Measurements from ENCODE around the gene RBM17.
A peak's percentile ranks its signal among the peaks of the same experiment; 100 is the strongest.

RBM17 gene

DNA sequence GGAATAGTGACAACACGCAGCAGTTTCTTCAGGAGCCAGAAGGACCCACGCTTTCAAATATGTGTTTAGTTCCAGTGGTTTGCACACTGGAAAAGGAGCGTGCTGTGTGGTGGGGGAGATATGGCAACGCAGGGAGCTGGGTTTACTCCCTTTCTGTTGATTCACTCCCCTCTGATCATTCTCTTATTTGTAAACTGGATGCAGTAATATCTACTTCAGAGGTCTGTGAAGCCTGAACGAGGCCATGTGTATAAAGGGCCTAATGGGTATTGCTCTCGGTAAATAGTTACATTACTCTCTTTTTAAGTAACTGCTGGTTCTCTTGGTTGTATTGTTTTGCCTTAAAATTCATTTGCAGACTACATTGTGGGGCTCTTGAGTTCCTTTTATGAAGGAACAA lies 19.2 kb downstream of the RBM17 start:
- no peak overlapping the region for H3K4me3 ChIP-seq (ENCODE audit: low read length)
- DNase-seq (ENCODE audit: low read depth), result no peak
- no peak for TF ChIP-seq CTCF (conservative IDR thresholded peaks at IDR 0.05; ENCODE audit: low read length)

DNA sequence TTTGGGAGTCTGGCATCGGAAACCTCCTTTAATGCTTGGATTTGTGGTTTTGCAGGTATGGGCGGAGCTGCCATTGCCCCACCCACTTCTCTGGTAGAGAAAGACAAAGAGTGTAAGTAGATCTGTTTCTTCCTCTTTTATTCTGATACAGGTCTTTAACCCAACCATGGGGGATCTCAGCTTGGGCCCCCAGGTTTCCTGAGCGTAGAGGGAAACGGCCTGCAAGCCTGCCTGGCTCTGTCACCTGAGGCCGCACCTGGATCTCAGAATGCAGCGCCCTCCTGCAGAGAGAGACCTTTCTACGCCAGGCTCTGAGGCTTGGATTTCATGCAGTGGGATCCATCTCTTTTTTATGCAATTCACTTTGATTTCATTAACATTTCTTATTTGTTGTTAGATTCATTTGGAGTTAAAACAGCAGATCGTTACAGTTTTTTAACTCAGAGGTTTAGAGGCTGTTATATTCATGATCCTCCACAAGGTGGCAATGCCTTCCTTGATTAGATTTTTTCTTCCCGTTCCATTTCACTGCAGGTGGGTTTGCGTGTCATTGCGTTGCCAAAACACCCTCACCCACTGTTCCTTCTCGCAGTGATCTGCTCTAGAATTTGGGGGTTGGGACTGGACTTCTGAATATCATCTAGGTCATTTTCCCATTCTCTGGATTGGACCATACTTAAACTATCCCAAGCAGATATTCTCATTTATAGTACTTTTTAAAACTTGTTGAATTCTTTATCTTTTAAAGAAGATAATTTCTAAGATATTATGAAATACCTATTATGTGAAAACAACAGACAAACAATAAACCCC lies 20.0 kb downstream of the RBM17 start:
- TF ChIP-seq CTCF (conservative IDR thresholded peaks at IDR 0.05; ENCODE audit: low read length), result peak; percentile 78
- H3K4me3 ChIP-seq (ENCODE audit: low read length), result no peak overlapping the region
- DNase-seq (ENCODE audit: low read depth), result peak; percentile 46

DNA sequence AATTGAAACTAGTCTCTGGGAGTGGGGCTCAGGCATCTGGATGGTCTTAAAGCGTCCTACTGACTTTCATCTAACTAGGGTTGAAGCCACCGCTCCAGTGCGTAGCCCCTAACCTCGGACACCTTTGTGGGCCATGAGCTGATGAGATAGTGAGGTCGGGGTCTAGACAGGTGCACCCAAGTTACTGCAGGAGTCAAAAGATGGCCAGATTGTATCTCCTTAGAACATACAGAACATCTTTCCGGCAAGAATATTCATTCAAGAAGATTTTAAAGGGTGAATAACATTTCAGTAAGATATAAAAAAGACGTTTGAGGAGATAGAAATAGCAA lies 20.6 kb downstream of the RBM17 start:
- TF ChIP-seq CTCF (conservative IDR thresholded peaks at IDR 0.05; ENCODE audit: low read length), result no peak
- DNase-seq (ENCODE audit: low read depth), result no peak
- no peak overlapping the region for H3K4me3 ChIP-seq (ENCODE audit: low read length)

DNA sequence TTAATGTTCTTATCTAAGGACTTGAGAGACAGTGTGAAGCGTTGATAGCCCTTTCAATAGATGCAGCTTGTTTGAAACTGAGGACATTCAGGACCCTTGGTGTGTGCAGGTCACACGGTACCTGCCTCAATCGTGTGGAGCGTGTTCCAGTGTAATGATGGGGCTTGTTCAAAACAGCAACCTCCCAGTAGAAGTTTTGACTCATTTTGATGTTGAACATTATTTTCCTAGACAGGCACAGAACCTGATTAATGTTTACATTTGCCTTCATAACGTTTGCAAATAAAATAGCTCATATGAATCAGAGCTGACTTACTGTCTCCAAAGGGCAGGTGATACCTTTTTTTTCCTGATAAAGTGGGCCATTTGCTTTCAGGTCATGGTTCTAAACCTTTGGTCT lies 21.3 kb downstream of the RBM17 start:
- DNase-seq (ENCODE audit: low read depth), result no peak
- no peak overlapping the region for H3K4me3 ChIP-seq (ENCODE audit: low read length)
- no peak for TF ChIP-seq CTCF (conservative IDR thresholded peaks at IDR 0.05; ENCODE audit: low read length)

DNA sequence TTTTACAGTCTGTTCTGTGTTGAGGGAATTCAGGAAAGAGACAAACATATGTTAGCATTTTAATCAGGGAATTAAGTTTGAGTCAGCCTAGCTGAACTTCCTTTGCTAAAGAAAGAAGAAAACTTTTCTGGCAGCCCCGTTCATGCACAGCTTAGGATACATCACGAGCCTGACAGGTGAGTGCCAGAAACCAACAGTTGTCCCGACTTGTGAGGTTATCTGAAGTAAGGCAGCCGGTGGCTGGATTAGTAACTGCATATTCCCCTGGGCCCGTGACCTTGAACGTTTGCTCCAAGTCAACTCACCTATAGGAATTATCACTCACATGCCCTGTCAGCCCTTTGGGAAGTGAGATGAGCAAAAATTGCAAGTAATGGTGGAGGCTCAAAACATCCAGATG lies 24.1 kb downstream of the RBM17 start:
- TF ChIP-seq CTCF (conservative IDR thresholded peaks at IDR 0.05; ENCODE audit: low read length), result no peak
- no peak for DNase-seq (ENCODE audit: low read depth)
- H3K4me3 ChIP-seq (ENCODE audit: low read length), result no peak overlapping the region

DNA sequence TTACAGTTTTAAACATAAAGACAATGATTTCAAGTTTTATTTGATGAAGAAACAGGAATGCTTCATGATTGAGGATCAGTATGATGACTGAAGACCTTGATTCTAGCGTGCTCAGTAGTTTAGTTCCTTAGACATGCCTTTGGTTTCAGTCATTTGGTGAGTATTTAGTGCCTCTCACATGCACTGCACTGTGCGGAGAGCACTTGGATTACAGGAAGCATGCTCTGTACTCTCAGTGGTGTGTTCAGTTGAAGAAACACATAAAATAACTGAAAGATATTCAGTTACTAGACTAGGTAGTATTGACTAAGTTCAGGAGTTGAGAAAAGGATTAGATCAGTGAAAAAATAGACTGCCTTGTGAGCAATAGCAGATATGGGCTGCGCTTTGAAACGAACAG lies 25.5 kb downstream of the RBM17 start:
- no peak overlapping the region for H3K4me3 ChIP-seq (ENCODE audit: low read length)
- peak; percentile 34 for DNase-seq (ENCODE audit: low read depth)
- TF ChIP-seq CTCF (conservative IDR thresholded peaks at IDR 0.05; ENCODE audit: low read length), result no peak

DNA sequence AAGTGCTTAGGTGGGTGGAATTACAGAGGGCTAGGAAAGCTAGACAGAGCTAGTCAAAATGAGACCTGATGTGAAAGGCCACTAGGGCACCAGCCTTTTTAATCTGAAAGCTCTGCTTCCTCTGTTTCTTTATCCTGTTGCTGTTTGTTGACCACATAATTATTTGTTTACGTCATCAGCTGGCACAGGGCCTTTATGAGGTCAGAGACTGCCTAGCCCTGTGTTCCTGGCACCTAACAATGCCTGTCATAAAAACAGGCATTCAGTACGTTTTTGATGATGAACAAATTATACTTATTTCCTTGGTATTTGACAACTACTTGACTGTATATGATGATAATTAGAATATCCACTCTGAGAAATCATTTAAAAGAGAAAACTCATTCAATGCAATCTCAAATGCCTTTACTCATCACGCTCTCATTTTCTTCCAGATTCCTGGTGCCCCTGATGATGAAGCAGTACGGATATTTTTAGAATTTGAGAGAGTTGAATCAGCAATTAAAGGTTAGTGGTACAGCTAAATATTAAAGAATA lies 26.0 kb downstream of the RBM17 start:
- H3K4me3 ChIP-seq (ENCODE audit: low read length), result no peak overlapping the region
- TF ChIP-seq CTCF (conservative IDR thresholded peaks at IDR 0.05; ENCODE audit: low read length), result peak; percentile 36
- peak; percentile 85 for DNase-seq (ENCODE audit: low read depth)

Measured in AG10803 (cell line).